ENCODE measurements around the gene ATN1.

ATN1 gene

DNA sequence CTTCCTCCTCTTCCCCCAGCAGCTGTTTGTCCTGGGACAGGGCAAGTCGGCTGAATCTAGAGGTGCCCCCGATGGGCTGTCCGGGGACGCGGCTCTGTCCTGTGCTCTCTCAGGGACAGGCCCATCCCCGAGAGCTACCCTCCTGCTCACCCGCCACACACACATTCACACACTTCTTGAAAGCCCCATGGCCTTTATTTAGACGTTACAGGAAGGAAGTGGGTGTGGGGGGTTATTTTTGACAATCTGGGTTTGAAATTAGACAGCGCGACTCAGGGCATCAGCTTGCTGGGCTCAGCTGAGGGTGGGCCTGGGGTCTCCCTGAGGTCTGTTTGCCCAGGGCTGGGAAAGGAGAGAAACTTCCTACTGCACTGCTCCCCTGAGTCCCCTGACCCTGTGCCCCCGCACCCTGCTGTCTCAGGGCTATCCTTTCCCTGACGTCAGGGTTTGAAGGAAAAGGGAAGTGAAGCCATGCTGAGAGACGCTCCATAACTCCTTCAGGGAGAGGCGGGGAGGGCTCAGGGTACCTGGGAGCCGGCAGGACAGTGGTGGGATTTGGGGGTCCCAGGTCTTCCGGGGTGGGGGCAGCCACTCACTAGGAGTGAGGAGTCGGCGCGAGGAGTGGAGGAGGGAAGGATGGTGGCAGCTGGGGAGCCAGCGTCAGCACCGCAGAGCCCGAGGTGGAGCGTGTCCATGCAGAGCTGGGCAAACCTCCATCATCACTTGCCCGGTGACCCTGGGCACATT, 31.5 kb downstream of the ATN1 start:
- no peaks in the 10 kb centered on the region for H3K27me3 ChIP-seq (ENCODE audit: insufficient read depth, low read depth)
- H3K36me3 ChIP-seq (ENCODE audit: insufficient read depth) = no peaks in the 10 kb centered on the region
- no peaks in the 10 kb centered on the region for H3K79me2 ChIP-seq (ENCODE audit: insufficient read depth, low read depth)
- H3K9ac ChIP-seq = no peak overlapping the region
- H3K4me2 ChIP-seq = no peak overlapping the region
- peaks cover 5% of the 10 kb centered on the region for H3K4me1 ChIP-seq (ENCODE audit: low read depth, poor library complexity, severe bottlenecking)
- no peak overlapping the region for H3K4me3 ChIP-seq (IDR thresholded peaks at IDR 0.05; ENCODE audit: insufficient read depth, low read depth, low read length)
- no peak overlapping the region for H3K27ac ChIP-seq
- no peaks in the 10 kb centered on the region for H4K20me1 ChIP-seq (ENCODE audit: insufficient read depth)
- H2AFZ ChIP-seq (ENCODE audit: low read depth) = no peak overlapping the region
- TF ChIP-seq, protein P1, sequence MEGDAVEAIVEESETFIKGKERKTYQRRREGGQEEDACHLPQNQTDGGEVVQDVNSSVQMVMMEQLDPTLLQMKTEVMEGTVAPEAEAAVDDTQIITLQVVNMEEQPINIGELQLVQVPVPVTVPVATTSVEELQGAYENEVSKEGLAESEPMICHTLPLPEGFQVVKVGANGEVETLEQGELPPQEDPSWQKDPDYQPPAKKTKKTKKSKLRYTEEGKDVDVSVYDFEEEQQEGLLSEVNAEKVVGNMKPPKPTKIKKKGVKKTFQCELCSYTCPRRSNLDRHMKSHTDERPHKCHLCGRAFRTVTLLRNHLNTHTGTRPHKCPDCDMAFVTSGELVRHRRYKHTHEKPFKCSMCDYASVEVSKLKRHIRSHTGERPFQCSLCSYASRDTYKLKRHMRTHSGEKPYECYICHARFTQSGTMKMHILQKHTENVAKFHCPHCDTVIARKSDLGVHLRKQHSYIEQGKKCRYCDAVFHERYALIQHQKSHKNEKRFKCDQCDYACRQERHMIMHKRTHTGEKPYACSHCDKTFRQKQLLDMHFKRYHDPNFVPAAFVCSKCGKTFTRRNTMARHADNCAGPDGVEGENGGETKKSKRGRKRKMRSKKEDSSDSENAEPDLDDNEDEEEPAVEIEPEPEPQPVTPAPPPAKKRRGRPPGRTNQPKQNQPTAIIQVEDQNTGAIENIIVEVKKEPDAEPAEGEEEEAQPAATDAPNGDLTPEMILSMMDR (conservative IDR thresholded peaks at IDR 0.05; ENCODE audit: low read depth, low read length) = no peak

GRCh38 chr12:6959805-6960592, 32.2 kb downstream of the ATN1 start:
- no peak overlapping the region for H3K4me2 ChIP-seq
- H2AFZ ChIP-seq (ENCODE audit: low read depth) = no peak overlapping the region
- TF ChIP-seq, protein P1 (conservative IDR thresholded peaks at IDR 0.05; ENCODE audit: low read depth, low read length) = no peak
- H3K4me3 ChIP-seq (IDR thresholded peaks at IDR 0.05; ENCODE audit: insufficient read depth, low read depth, low read length) = no peak overlapping the region
- H3K36me3 ChIP-seq (ENCODE audit: insufficient read depth) = no peaks in the 10 kb centered on the region
- no peak overlapping the region for H3K9ac ChIP-seq
- H3K4me1 ChIP-seq (ENCODE audit: low read depth, poor library complexity, severe bottlenecking) = no peaks in the 10 kb centered on the region
- no peak overlapping the region for H3K27ac ChIP-seq
- no peaks in the 10 kb centered on the region for H3K27me3 ChIP-seq (ENCODE audit: insufficient read depth, low read depth)
- H3K79me2 ChIP-seq (ENCODE audit: insufficient read depth, low read depth) = no peaks in the 10 kb centered on the region
- H4K20me1 ChIP-seq (ENCODE audit: insufficient read depth) = no peaks in the 10 kb centered on the region

- no peaks in the 10 kb centered on the region for H3K27me3 ChIP-seq (ENCODE audit: insufficient read depth, low read depth)
- no peaks in the 10 kb centered on the region for H3K36me3 ChIP-seq (ENCODE audit: insufficient read depth)
- H3K4me1 ChIP-seq (ENCODE audit: low read depth, poor library complexity, severe bottlenecking) = peaks cover 3% of the 10 kb centered on the region
- H3K27ac ChIP-seq = no peak overlapping the region; the same call in 1 of the 2 replicates
- H4K20me1 ChIP-seq (ENCODE audit: insufficient read depth) = no peaks in the 10 kb centered on the region
- H3K9ac ChIP-seq = no peak overlapping the region; the same call in 1 of the 2 replicates
- no peak overlapping the region for H3K4me3 ChIP-seq (IDR thresholded peaks at IDR 0.05; ENCODE audit: insufficient read depth, low read depth, low read length)
- no peak overlapping the region for H3K4me2 ChIP-seq
- H3K79me2 ChIP-seq (ENCODE audit: insufficient read depth, low read depth) = no peaks in the 10 kb centered on the region
- H2AFZ ChIP-seq (ENCODE audit: low read depth) = no peak overlapping the region
- TF ChIP-seq, protein P1 (conservative IDR thresholded peaks at IDR 0.05; ENCODE audit: low read depth, low read length) = no peak
Observed at GRCh38 chr12:6960593-6961277, 33.0 kb downstream of the ATN1 start.

- no peaks in the 10 kb centered on the region for H3K79me2 ChIP-seq (ENCODE audit: insufficient read depth, low read depth)
- H3K4me2 ChIP-seq = no peak overlapping the region
- H3K9ac ChIP-seq = peak overlapping the region; percentile 42; the same call in 1 of the 2 replicates
- H3K4me1 ChIP-seq (ENCODE audit: low read depth, poor library complexity, severe bottlenecking) = peaks cover 3% of the 10 kb centered on the region
- H2AFZ ChIP-seq (ENCODE audit: low read depth) = peak overlapping the region; percentile 14; the same call in 1 of the 2 replicates
- TF ChIP-seq, protein P1 (conservative IDR thresholded peaks at IDR 0.05; ENCODE audit: low read depth, low read length) = no peak
- peak overlapping the region; percentile 50; the same call in 1 of the 2 replicates for H3K27ac ChIP-seq
- H4K20me1 ChIP-seq (ENCODE audit: insufficient read depth) = no peaks in the 10 kb centered on the region
- no peak overlapping the region for H3K4me3 ChIP-seq (IDR thresholded peaks at IDR 0.05; ENCODE audit: insufficient read depth, low read depth, low read length)
- H3K36me3 ChIP-seq (ENCODE audit: insufficient read depth) = no peaks in the 10 kb centered on the region; the same call in 1 of the 2 replicates
- no peaks in the 10 kb centered on the region for H3K27me3 ChIP-seq (ENCODE audit: insufficient read depth, low read depth)
Observed at GRCh38 chr12:6961278-6961694, 33.5 kb downstream of the ATN1 start.

Data from KMS-11 (cell line).